Right ventricle myocardium superior (tissue), 1 donor: ENCODE measurements around the gene CRACDL. TPM values are rescaled to one million over a fixed set of nuclear protein-coding genes. Genes with fewer than 3 reads are reported as not detected.
A peak's percentile ranks its signal among the peaks of the same experiment; 100 is the strongest.
"Not testable (repeated sequence)": the region's sequence is repeated elsewhere in the genome, so short reads cannot be mapped to it uniquely, and the experiment has no call there.

Experiments
- ATAC-seq: fragments of 200-7000 bp; cut with Tn5 transposase; one replicate; pipeline ENCODE4 v1.9.1; 2020; ENCODE audit warnings: mild to moderate bottlenecking; ENCODE audit not compliant: poor library complexity
- DNase-seq: peaks from one replicate; pipeline ENCODE4 v3.0.0-alpha.2; 2020
- intact Hi-C: fragments of 100-400 bp; cut with DNase I; formaldehyde crosslinking; loops from one replicate; pipeline ENCODE4 v1.11.2; 2022
- total RNA-seq: library from RNA; stranded (reverse); fragmentation: NEBNext Ultra II Directional; extraction: Animal tissue kit (Norgen Biotek cat#: 25700); gene quantifications from one replicate; pipeline ENCODE4 v1.2.1, GENCODE V29; 2021
- donor health status: DM: no; HTN: yes; CAD: no; lungs with severe emphysema.

CRACDL gene
- total RNA-seq, 1 donor from 2014 or later = 4.4 TPM

DNA sequence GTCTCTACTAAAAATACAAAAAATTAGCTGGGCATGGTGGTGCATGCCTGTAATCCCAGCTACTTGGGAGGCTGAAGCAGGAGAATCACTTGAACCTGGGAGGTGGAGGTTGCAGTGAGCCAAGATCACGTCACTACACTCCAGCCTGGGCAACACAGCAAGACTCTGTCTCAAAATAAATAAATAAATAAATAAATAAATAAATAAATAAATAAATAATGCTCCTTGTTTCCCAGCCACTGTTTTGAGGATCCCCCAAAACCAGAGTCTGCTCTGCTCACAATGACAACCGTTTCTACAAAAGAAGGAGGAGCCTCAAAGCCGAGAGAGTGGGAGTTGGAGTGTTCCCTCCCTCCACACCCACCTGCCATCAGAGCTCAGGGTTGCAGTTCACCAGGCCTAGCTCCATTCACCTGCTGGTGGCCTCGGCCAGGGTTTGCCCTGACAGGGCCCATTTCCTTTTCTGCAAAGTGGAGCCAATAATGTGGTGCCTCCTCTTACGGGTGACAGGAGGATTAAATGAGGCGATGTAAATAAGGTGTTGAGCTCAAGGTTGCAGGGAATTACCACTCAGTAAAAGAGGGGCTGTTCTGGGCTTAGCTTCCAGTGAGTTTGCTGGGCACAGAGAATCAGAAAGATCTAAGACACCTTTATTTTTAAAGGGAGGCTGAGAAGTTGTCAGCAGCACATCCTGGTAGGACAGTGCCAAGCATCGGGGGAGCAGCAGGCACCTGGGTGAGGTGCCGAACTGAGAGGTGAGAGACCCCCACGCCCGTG lies 25.5 kb downstream of the CRACDL start:
- intact Hi-C loops = no loop called here
- no peak for ATAC-seq
- no peak for DNase-seq

DNA sequence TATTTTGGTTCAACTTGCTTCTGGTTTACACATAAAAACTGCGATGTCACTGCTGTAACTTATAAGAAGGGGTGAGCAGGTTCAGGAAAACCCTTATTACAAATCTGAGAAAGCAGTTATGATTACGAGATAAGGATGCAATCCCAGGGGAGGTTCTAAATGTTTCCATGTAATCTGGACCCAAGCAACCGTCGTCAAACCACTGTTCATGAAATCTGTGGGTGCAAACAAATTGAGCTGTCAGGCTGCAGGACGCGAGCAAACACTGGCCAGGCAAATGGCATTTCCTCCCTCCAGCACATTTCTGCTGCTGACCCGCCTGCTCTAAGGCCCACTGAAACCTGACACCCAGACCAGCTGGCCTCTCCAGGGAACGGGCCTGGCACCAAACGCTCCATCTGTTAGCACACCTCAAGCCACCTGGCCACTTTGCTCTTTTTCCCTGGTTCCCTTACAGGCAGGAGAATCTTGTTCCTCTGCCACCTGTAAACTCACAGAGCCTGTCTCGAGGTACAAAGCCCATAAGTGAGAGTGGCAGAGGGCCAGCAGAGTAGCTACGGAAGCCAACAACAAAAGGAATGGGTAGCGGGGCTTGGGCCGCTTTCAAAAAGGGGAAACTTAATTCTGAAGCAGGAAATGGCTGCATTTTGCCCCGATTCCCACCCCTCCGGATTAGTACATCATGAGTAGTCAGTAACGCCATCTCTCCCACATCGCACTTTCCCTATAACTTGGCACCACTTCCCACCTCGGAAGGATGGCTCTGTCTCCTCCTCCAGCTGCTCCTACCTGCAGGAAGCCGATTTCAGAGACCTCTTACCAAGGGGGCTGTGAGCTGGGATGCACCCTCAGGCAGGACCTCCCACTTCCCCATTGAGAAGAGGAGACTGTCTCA lies 26.5 kb downstream of the CRACDL start:
- DNase-seq = no peak
- ATAC-seq = peak; percentile 56
- intact Hi-C loops = no loop called here

DNA sequence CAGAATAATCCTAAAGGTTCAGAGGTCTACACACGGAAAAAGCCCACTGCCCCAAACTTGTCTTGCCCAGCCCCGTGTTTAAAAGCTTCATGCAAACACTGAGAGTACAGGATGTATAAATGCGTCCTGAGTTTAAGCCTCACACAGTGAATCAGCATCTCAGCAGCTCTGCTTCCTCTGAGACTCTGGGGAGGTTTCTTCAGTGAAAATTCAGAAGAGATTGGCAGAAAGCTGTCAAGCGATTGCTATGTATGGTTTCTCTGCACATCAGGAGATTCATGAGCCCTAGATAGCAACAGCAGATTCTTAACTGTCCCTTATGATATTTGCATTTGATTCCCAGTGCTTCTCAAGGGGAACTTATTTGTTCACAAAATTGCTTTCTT lies 27.1 kb downstream of the CRACDL start:
- intact Hi-C loops = no loop called here
- DNase-seq = no peak
- no peak for ATAC-seq

DNA sequence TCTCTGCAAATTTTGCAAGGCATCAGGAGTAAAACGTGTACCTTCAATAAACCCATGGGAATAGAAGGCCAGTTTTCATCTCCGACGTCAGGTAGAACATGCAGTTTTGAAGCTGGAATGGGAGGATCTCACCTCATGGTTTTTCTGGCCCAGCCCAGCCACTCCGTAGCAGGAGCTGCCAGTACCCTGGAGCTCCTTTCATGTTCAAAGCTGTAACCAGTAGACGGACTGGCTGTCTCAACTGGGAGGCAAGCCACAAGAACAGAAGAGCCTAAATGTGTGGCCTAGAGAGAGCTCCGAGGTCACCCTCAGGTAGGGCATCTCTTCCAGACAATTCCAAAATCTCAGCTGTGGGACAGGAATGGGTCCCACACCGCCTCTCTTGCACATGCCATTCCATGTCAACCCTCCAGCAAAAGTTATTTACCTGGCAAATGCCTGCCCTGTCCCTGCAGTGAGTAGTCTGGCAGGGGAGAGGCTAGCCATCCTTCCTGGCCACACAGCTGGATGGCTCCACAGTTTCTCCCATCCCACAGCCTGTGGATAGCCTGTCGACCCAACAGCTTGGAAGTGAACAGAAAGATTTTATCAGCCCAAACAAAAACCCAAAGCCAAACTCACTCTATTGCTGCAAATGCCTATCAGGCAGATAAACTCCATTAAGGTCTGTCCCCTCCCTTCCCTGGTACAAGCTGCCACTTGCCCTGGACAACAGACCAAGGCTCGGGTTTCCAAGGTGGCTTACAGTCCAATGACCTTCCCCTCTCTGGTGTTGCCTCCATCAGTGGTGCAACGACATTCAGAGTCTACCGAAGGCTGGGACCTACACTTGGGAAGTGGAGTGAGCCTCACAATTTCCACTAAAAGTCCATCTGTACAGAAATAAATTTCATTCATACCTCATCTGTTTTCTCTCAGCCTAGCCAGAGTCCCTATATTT lies 27.8 kb downstream of the CRACDL start:
- DNase-seq (no peak), ATAC-seq (no peak)
- intact Hi-C loops = no loop called here

DNA sequence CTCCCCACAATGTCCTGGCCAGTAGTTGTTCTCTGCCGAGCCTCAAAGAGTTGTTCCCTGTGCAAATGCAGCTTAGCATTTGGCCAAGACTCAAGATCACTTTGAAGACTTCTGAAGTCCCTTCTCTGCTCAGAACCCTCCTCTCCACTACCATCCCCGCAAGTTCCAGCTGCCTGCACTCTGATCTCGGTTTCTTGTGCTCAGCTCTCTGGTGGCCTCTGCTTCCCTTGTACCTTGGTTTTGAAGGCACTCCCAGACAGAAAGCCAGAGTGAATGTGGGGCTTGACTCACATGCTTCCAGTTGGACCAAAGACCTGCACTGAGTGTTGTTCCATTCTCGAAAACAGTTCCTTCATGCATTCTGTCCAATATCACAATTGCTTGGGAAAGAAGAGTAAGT lies 28.6 kb downstream of the CRACDL start:
- ATAC-seq (no peak), DNase-seq (no peak)
- intact Hi-C loops = no loop called here

DNA sequence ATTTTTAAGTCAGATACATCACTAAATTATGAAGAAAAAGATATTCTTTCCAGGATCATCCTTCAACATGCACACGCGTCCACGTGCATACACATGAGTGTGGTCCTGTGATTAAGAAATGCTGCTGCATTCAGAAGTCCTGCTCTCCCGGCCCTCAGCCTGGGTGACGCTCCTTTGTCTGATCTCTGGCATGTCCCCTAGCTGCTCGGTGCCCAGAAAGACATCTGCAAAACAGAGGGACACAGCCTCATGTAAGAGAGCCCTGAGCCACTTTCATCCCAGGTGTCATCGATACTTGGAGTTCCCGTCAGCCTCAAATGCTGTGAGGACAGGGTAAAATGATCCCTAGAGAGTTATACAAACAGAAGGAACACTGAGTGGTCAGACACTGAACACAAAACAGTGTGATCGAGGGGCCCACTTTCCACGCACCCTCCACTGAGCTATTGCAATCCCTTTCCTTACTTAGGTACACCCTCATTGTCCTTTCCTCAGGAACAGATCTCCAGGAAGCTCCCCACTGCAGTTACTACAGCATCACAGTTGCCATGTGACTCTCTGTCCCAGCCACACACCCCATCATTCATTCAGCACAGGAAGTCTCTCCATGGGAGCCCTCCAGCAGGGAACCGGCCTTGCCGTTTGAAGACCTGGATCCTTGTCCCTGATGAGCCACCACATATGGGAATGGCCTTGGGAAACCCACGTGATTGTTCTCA lies 32.1 kb downstream of the CRACDL start:
- intact Hi-C loops = no loop called here
- ATAC-seq (no peak), DNase-seq (no peak)

DNA sequence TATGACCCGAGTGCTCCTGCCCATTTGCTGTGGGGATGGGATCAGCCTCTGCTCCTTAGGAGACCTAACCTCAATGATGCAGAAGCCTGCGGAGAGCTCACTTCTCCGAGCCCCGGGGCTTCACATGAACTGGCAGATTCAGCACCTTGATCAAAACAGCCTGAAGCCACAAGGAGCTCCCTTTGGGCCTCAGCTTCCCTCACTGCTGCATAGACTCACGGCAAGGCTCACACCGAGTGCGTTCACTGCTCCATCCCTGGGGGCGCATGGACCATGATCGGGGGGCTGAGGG lies 33.0 kb downstream of the CRACDL start:
- intact Hi-C loops = no loop called here
- ATAC-seq (no peak), DNase-seq (no peak)

DNA sequence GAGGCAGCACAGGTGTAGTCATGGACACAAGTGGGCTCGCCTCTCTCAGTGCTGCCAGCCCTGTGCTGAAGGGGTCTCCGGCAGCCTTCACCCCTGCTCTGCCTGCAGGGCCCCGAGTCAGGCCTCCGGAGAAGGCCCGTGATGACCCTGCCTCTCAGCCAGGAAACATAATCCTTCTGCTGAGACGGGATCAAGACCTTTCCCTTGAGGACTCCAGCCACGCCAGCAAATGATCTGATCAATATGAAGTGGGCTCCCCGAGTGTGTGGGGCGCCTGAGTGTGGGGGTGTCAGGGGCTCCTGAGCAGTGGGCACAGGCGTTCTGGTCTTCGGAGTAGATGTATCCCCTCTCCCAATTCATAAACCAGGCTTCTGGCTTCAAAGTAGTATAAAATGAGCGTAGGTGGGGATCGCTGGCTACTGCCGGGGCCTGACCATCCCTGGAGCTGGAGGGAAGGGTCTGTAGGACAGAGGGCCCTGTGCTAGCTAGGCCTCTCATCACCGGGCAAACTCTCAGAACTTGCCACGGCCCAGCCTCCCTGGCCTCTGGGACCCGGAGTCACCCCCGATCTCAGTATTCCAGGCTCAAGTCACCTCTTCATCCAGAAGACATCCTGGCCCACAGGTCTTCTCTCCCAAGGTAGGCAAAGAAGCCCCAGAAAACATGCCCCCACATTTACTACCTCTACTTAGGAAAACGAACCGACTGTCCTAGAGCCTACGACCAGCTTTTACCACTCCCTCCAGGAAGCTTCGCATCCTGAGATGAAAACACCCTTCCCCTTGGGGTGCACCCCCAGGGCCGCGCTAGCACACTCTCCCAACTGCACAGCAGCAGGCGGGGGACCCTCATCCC lies 33.6 kb downstream of the CRACDL start:
- ATAC-seq (no peak), DNase-seq (no peak)
- intact Hi-C loops = no loop called here

DNA sequence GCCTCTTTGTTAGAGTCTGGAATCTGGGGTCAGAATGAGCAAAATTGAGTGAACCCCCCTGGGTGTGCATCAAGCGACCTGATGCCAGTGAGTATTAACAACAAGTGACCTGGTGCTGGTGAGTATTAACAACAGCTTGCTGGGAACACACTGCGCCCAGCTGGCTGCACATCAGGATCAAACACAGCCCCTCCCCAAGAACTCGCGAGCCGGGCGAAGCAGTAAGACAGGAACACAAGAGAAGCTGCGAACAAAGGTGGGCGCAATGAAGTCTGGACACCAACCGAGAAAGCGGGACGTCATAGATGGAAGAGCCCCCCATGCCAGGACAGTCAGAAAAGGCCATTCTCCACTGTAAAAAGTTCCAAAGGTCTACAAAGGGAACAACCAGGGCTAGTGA lies 34.3 kb downstream of the CRACDL start:
- no peak for ATAC-seq
- intact Hi-C loops = no loop called here
- no peak for DNase-seq

DNA sequence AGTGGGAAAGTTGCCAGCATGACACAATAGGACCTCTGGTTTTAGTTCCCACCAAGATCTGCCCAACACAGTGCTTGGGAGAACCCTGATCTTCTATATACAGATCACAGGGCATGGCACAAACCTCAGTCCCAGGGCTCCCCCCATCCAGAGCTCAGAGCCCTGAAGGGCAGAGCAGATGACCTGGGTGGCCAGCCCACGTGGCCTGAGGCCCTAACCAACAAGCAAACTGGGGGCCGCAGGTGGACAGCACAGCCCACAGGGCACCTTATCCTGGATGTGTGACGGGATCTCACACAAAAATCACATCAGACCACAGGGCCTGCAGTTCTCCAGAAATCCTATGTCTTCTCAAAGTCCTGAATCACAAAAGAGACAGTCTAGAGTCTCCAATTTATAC lies 34.7 kb downstream of the CRACDL start:
- no peak for DNase-seq
- intact Hi-C loops = no loop called here
- ATAC-seq = no peak

DNA sequence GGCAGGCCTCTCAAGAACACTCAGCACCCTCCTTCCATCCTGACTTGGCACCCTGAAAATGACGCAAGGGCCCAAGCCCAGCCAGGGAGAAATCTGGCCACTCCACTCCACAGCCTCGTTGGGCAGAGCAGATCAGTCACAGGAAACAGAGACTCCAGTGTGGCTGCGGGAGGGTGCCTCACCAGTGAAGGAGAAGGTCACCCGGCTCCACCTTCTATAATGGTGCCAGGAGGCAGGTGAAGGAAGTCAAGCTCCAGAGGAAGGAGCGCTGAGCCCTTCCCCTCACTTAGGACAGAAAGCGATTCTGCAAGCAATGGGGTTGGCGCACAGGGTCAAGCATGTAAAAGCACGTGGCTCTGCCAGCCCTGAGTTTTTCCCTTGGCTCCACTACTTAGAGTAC lies 35.3 kb downstream of the CRACDL start:
- intact Hi-C loops = no loop called here
- no peak for DNase-seq
- no peak for ATAC-seq

DNA sequence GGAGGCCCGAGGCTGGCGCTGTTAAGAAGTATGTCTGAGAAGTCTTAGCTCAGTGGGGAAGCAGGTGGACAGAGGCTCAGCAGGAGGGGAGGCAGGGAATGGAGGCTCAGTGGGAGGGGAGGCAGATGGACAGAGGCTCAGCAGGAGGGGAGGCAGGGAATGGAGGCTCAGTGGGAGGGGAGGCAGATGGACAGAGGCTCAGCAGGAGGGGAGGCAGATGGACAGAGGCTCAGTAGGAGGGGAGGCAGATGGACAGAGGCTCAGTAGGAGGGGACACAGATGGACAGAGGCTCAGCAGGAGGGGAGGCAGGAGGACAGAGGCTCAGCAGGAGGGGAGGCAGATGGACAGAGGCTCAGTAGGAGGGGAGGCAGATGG lies 36.3 kb downstream of the CRACDL start:
- intact Hi-C loops, ATAC-seq, DNase-seq: not testable (repeated sequence)

DNA sequence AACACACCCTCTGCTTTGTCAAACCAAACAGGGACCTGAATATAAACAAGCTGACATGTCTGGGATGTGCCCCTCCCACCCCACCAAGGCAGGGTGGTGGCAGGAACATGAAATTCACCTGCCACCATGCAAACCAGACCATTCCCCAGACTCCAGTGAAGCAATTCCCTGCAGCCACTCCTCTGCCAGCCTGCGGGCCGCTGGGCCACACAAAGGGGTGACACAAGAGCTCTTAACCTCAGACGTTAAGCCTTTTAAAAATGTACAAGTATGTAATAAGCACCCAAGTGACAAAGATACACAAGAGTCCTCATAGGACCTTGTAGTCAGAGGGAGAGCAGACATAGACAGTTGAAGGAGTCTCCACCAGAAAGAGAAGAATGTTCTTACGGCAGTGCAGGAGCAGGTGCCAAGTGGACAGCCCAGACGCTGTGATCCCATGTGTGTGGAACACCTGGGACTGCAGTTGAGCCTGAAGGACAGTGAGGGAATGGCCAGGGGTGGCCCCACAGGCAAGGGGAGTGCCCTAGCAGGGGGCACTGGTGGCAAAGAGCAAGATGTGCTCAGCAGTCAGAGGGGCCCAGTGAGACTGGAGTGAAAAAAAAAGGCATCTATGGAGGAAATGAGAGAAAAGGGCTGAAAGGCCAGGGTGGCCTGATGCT lies 36.9 kb downstream of the CRACDL start:
- ATAC-seq (no peak), DNase-seq (no peak)
- intact Hi-C loops = no loop called here

DNA sequence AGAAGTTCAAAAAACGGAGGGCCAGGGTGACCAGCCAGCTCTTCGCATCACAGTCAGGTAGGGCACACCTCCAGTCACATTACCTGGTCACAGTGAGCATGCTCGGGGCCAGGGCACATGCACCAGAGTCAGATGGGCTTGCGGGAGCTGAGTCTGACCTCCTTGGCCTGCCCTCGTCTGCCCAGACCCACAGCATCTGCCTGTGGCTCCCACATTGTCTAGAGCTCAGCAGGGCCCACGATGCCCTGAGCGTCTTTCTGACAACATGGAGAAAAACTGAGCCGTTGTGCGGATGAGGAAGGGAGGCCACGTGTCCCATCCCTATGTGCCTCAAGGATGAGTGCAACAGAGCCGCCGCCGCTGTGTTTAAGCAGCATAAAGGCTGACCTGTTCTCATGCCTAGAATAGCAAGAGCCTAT lies 37.6 kb downstream of the CRACDL start:
- DNase-seq = no peak
- intact Hi-C loops = no loop called here

DNA sequence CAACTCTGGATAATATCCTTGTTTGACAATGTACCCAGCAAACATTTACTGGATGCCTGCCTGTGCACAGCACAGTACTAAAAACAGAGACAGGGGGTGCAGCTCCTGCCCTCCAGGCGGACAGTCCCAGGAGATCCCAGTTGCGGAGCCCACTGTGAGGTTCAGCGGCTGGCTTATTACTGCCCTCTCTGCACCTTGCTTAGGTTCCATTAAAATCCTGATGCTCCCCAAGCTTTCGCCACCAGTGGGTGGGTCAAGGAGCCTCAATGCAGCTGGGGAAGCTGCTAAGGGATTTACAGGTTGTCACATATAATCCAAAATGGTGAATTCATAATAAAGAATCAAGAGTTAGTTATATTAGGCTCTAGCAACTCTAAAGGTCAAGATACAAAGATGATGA lies 38.3 kb downstream of the CRACDL start:
- intact Hi-C loops = no loop called here
- DNase-seq (no peak), ATAC-seq (no peak)

More for the DNA sequence above, 37.6 kb downstream of the CRACDL start:
- no peak for ATAC-seq

DNA sequence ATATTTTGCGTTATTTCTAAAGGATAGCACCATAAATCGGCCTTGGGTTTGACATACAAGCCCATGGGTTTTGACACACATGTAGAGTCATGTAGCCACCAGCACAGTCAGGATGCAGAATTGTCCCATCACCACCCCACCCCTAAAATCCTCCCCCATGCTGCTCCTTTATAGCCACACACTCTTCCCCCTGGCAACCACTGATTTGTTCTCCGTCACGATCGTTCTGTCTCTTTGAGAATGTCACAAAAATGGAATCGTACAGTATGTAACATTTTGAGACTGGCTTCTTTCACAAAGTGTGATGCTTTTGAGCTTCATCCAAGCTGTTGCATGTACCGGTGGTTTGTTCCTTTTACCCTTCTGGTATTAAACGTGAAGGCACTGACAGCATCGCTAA lies 39.1 kb downstream of the CRACDL start:
- DNase-seq = no peak
- no peak for ATAC-seq
- intact Hi-C loops = no loop called here

DNA sequence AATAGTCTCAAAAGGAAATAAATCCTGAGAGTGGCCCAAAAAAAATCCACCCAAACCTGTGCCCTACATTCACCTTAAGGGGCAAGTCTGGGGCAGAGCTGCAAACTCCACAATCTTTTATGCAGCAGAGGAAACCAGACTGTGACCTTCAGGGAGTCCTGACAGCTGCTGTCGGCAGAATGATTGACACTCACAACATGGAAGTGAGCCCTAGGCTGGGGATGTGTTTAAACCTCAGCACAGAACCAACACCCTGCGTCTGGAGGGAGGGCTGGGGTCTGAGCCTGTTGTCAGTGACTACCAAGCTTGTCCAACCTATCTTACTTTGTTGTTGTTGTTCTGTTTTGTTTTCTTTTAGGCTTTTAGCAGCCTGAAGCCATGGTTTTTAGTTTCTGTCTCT lies 39.6 kb downstream of the CRACDL start:
- intact Hi-C loops = no loop called here
- no peak for DNase-seq
- ATAC-seq = no peak
